ENCODE results near the gene ZFYVE26. TPM values are rescaled to one million over a fixed set of nuclear protein-coding genes. Genes with fewer than 3 reads are reported as not detected.
"Not testable (repeated sequence)": the region's sequence is repeated elsewhere in the genome, so short reads cannot be mapped to it uniquely, and the experiment has no call there.

The ZFYVE26 gene
- total RNA-seq, 1 experiment from 2014 or later, result 19.9 TPM

DNA sequence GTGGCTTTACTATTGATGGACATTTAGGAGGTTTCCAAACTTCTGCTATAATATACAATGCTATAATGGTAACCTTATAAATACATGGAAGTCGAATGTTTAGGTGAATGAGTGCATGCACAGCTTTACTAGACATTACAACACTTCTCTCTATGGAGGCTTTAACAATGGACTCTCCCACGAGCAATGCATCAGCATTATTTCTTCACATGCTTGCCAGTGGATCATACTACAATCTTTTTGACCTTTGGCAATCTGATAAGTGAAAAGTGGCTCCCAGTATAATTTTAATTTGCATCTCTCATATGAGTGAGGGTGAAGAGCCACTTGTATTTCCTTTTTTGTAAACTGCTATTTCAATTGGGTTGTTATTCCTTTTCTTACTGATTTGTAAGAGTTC lies 96.5 kb downstream of the ZFYVE26 start:
- H3K4me1 Mint-ChIP-seq, result peaks cover 8 to 11% of the 10 kb centered on the region in 2 experiments; a peak in 3 of 4 replicates
- TF ChIP-seq, protein P1, sequence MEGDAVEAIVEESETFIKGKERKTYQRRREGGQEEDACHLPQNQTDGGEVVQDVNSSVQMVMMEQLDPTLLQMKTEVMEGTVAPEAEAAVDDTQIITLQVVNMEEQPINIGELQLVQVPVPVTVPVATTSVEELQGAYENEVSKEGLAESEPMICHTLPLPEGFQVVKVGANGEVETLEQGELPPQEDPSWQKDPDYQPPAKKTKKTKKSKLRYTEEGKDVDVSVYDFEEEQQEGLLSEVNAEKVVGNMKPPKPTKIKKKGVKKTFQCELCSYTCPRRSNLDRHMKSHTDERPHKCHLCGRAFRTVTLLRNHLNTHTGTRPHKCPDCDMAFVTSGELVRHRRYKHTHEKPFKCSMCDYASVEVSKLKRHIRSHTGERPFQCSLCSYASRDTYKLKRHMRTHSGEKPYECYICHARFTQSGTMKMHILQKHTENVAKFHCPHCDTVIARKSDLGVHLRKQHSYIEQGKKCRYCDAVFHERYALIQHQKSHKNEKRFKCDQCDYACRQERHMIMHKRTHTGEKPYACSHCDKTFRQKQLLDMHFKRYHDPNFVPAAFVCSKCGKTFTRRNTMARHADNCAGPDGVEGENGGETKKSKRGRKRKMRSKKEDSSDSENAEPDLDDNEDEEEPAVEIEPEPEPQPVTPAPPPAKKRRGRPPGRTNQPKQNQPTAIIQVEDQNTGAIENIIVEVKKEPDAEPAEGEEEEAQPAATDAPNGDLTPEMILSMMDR (conservative IDR thresholded peaks at IDR 0.05), result no peak
- H3K4me3 Mint-ChIP-seq, result no peak overlapping the region
- H3K9ac ChIP-seq (ENCODE audit: extremely low read depth, insufficient read length, low read length), result no peak overlapping the region
- no peaks in the 10 kb centered on the region for H3K27me3 ChIP-seq (ENCODE audit: insufficient read depth, low read length)
- no peaks in the 10 kb centered on the region for H3K23me2 ChIP-seq (ENCODE audit: insufficient read length, low read depth, low read length, poor library complexity, severe bottlenecking)
- no peak overlapping the region for H3T11ph ChIP-seq (ENCODE audit: low read length)
- no peak overlapping the region for H2BK12ac ChIP-seq (ENCODE audit: insufficient read length, low read depth, low read length)
- no peak overlapping the region for H2AFZ ChIP-seq (ENCODE audit: low read length)
- H4K5ac ChIP-seq (ENCODE audit: insufficient read length, low read depth, low read length), result no peak overlapping the region
- WGBS (ENCODE audit: extremely low coverage, insufficient read length, low lambda C conversion rate), result no CpG with 5 or more reads among the region's 2 CpGs
- H3K79me2 ChIP-seq (ENCODE audit: insufficient read depth, low read length), result no peaks in the 10 kb centered on the region
- no peak overlapping the region for H4K8ac ChIP-seq (replicated peaks; ENCODE audit: insufficient read length, low read depth, low read length)
- H3K27ac Mint-ChIP-seq, result no peak overlapping the region
- H3K27me3 Mint-ChIP-seq (ENCODE audit: low read depth), result peaks cover 14% of the 10 kb centered on the region
- DNase-seq, result no peak
- H3K4me2 ChIP-seq (ENCODE audit: insufficient read depth, insufficient read length, low read length), result no peak overlapping the region
- H3K56ac ChIP-seq (ENCODE audit: insufficient read length, low read depth, low read length), result no peak overlapping the region
- no peaks in the 10 kb centered on the region for H3K79me1 ChIP-seq (ENCODE audit: insufficient read depth, low read depth, low read length, poor library complexity, severe bottlenecking)
- no peaks in the 10 kb centered on the region for H3K9me3 ChIP-seq (ENCODE audit: control insufficient read depth, low read depth, low read length)
- H3K4ac ChIP-seq (ENCODE audit: low read depth, low read length), result no peak overlapping the region
- no peaks in the 10 kb centered on the region for H3K9me3 Mint-ChIP-seq
- no peak overlapping the region for H3K18ac ChIP-seq (ENCODE audit: insufficient read length, low read depth, low read length)
- no peak overlapping the region for H3K23ac ChIP-seq (ENCODE audit: insufficient read length, low read depth, low read length)
- H2BK20ac ChIP-seq (ENCODE audit: low read depth, low read length, poor library complexity, severe bottlenecking), result no peak overlapping the region
- H2BK5ac ChIP-seq (ENCODE audit: insufficient read length, low read length), result no peak overlapping the region
- no peak overlapping the region for H2AK5ac ChIP-seq (ENCODE audit: insufficient read length, low read length)
- H3K27ac ChIP-seq (ENCODE audit: insufficient read length, low read depth, low read length), result no peak overlapping the region
- no peaks in the 10 kb centered on the region for H3K36me3 Mint-ChIP-seq (ENCODE audit: insufficient read depth in 1 of 3, low read depth in 3 of 3)
- H2BK120ac ChIP-seq (ENCODE audit: low read depth, low read length, poor library complexity, severe bottlenecking), result no peak overlapping the region
- H2BK15ac ChIP-seq (ENCODE audit: low read depth, low read length), result no peak overlapping the region
- no peak overlapping the region for H4K91ac ChIP-seq (ENCODE audit: insufficient read length, low read depth, low read length)
- no peaks in the 10 kb centered on the region for H4K20me1 ChIP-seq (ENCODE audit: control insufficient read depth, insufficient read depth, insufficient read length)
- no peak overlapping the region for H3K14ac ChIP-seq (ENCODE audit: insufficient read depth, low read length)
- no peaks in the 10 kb centered on the region for H3K4me1 ChIP-seq (ENCODE audit: insufficient read depth, low read length)

GRCh38 chr14:67719385-67719784 lies 97.0 kb downstream of the ZFYVE26 start:
- not testable (repeated sequence) for H3K27ac Mint-ChIP-seq; H3T11ph ChIP-seq (ENCODE audit: low read length); H3K79me1 ChIP-seq (ENCODE audit: insufficient read depth, low read depth, low read length, poor library complexity, severe bottlenecking); H3K36me3 Mint-ChIP-seq (ENCODE audit: insufficient read depth in 1 of 3, low read depth in 3 of 3); H3K23ac ChIP-seq (ENCODE audit: insufficient read length, low read depth, low read length); H2BK12ac ChIP-seq (ENCODE audit: insufficient read length, low read depth, low read length); DNase-seq; H3K27ac ChIP-seq (ENCODE audit: insufficient read length, low read depth, low read length); H2AFZ ChIP-seq (ENCODE audit: low read length); H3K4ac ChIP-seq (ENCODE audit: low read depth, low read length); H3K14ac ChIP-seq (ENCODE audit: insufficient read depth, low read length); H4K8ac ChIP-seq (replicated peaks; ENCODE audit: insufficient read length, low read depth, low read length); H4K91ac ChIP-seq (ENCODE audit: insufficient read length, low read depth, low read length); H2BK120ac ChIP-seq (ENCODE audit: low read depth, low read length, poor library complexity, severe bottlenecking); H2BK20ac ChIP-seq (ENCODE audit: low read depth, low read length, poor library complexity, severe bottlenecking); H3K9ac ChIP-seq (ENCODE audit: extremely low read depth, insufficient read length, low read length); H2BK5ac ChIP-seq (ENCODE audit: insufficient read length, low read length); H3K27me3 ChIP-seq (ENCODE audit: insufficient read depth, low read length); H3K18ac ChIP-seq (ENCODE audit: insufficient read length, low read depth, low read length); H4K5ac ChIP-seq (ENCODE audit: insufficient read length, low read depth, low read length); H3K79me2 ChIP-seq (ENCODE audit: insufficient read depth, low read length); H2BK15ac ChIP-seq (ENCODE audit: low read depth, low read length); H3K9me3 ChIP-seq (ENCODE audit: control insufficient read depth, low read depth, low read length); H3K4me2 ChIP-seq (ENCODE audit: insufficient read depth, insufficient read length, low read length); H3K4me1 ChIP-seq (ENCODE audit: insufficient read depth, low read length); H3K9me3 Mint-ChIP-seq; H3K56ac ChIP-seq (ENCODE audit: insufficient read length, low read depth, low read length); H3K23me2 ChIP-seq (ENCODE audit: insufficient read length, low read depth, low read length, poor library complexity, severe bottlenecking); H2AK5ac ChIP-seq (ENCODE audit: insufficient read length, low read length); H4K20me1 ChIP-seq (ENCODE audit: control insufficient read depth, insufficient read depth, insufficient read length); H3K4me3 Mint-ChIP-seq
- Mint-ChIP-seq H3K4me1 (peaks cover 8 to 11% of the 10 kb centered on the region in 2 experiments; a peak in 3 of 4 replicates), H3K27me3 (ENCODE audit: low read depth) (peaks cover 13% of the 10 kb centered on the region)
- no CpG with 5 or more reads among the region's 3 CpGs for WGBS (ENCODE audit: extremely low coverage, insufficient read length, low lambda C conversion rate)

Measured in H9 (cell line).